Mammary epithelial cell (primary cell): ENCODE measurements around the gene HOXB4.

ENCODE experiments used
- EZH2 ChIP-seq: IDR thresholded peaks from 2 replicates; pipeline ENCODE4 v1.6.1; 2012; ENCODE audit warnings: low read length, inconsistent platforms, borderline replicate concordance
- TF ChIP-seq, protein P1 (sequence below), 2 donors: IDR thresholded peaks in 1 of 2; conservative IDR thresholded peaks in 1 of 2; 2 replicates each; pipeline ENCODE4 v1.5.1; 2011 to 2012; ENCODE audit warnings: inconsistent platforms in 2 of 2, low read length in 2 of 2, mild to moderate bottlenecking in 2 of 2, control low read depth in 1 of 2, low read depth in 1 of 2; ENCODE audit not compliant: insufficient read depth in 1 of 2; ENCODE audit errors: extremely low read depth in 1 of 2

DNA sequence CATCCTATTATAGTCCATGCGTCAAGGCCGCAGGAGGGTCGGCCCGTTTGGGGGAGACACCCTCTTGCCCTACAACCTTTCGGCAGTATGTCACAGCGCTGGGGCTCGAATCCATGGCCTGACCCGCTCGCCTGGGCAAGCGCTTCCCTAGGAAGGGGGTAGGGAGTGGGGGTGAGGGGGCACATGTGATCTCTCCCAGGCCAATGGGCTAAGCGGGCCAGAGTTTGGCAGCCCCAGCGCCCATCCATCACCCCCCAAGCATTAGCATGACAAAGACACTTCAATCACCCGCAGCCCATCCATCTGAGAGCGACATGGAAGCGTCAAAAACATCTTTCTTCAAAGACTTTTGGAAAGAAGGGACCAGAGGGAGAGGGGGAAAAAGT is 47.3 kb downstream of the HOXB4 start, which contains the start of gene HOXB1:
- TF ChIP-seq, protein P1, sequence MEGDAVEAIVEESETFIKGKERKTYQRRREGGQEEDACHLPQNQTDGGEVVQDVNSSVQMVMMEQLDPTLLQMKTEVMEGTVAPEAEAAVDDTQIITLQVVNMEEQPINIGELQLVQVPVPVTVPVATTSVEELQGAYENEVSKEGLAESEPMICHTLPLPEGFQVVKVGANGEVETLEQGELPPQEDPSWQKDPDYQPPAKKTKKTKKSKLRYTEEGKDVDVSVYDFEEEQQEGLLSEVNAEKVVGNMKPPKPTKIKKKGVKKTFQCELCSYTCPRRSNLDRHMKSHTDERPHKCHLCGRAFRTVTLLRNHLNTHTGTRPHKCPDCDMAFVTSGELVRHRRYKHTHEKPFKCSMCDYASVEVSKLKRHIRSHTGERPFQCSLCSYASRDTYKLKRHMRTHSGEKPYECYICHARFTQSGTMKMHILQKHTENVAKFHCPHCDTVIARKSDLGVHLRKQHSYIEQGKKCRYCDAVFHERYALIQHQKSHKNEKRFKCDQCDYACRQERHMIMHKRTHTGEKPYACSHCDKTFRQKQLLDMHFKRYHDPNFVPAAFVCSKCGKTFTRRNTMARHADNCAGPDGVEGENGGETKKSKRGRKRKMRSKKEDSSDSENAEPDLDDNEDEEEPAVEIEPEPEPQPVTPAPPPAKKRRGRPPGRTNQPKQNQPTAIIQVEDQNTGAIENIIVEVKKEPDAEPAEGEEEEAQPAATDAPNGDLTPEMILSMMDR (conservative IDR thresholded peaks at IDR 0.05 in 1 of 2, IDR thresholded peaks at IDR 0.05 in 1 of 2; ENCODE audit: extremely low read depth in 1 of 2, insufficient read depth in 1 of 2, low read depth in 1 of 2, low read length in 2 of 2) = no peak
- no peak for TF ChIP-seq EZH2
